Astrocyte (in vitro differentiated cells and primary cell): ENCODE measurements around the gene TOR1AIP2. TPM values are rescaled to one million over a fixed set of nuclear protein-coding genes. Genes with fewer than 3 reads are reported as not detected.

Experiments
- DNase-seq: peaks from one replicate; pipeline ENCODE4 v3.0.0-alpha.2; 2010; ENCODE audit warnings: low read depth
- FAIRE-seq: peaks from 2 replicates; lab custom pipeline; 2011; peaks lifted over from hg19 to GRCh38; lab: Jason Lieb, UNC
- H2AFZ ChIP-seq: 2 replicates; pipeline ENCODE4 v1.6.0; 2012; ENCODE audit warnings: low read depth, low read length, inconsistent platforms
- H3K27ac ChIP-seq: 2 replicates; pipeline ENCODE4 v1.5.1; 2011; ENCODE audit warnings: low read depth, low read length, inconsistent platforms
- H3K27me3 ChIP-seq: 2 replicates; pipeline ENCODE4 v1.6.0; 2011; ENCODE audit warnings: low read length, inconsistent platforms; ENCODE audit not compliant: insufficient read depth
- H3K36me3 ChIP-seq: 2 replicates; pipeline ENCODE4 v1.5.1; 2011; ENCODE audit warnings: low read length, inconsistent platforms; ENCODE audit not compliant: insufficient read depth
- H3K4me1 ChIP-seq: 2 replicates; pipeline ENCODE4 v1.5.1; 2011; ENCODE audit warnings: low read length, inconsistent platforms; ENCODE audit not compliant: insufficient read depth
- H3K4me2 ChIP-seq: 2 replicates; pipeline ENCODE4 v1.6.0; 2012; ENCODE audit warnings: low read length, inconsistent platforms
- H3K4me3 ChIP-seq: 2 replicates; pipeline ENCODE4 v1.5.1; 2011; ENCODE audit warnings: low read depth, mild to moderate bottlenecking, low read length, inconsistent platforms; ENCODE audit not compliant: insufficient read depth
- H3K79me2 ChIP-seq: 2 replicates; pipeline ENCODE4 v1.6.0; 2012; ENCODE audit warnings: mild to moderate bottlenecking, low read length, inconsistent platforms; ENCODE audit not compliant: insufficient read depth
- H3K9ac ChIP-seq: 2 replicates; pipeline ENCODE4 v1.6.0; 2012; ENCODE audit warnings: mild to moderate bottlenecking, low read length, inconsistent platforms
- H3K9me3 ChIP-seq: 2 replicates; pipeline ENCODE4 v1.5.1; 2012; ENCODE audit warnings: low read depth, mild to moderate bottlenecking, low read length, inconsistent platforms; ENCODE audit not compliant: insufficient read depth
- H4K20me1 ChIP-seq: 2 replicates; pipeline ENCODE4 v1.6.0; 2012; ENCODE audit warnings: low read length, inconsistent platforms; ENCODE audit not compliant: insufficient read depth
- H3K27ac Mint-ChIP-seq: one replicate; pipeline ENCODE4 v1.8.0; 2021; ENCODE audit warnings: mild to moderate bottlenecking, mixed read lengths; ENCODE audit not compliant: unreplicated experiment
- H3K27me3 Mint-ChIP-seq: one replicate; pipeline ENCODE4 v1.8.0; 2021; ENCODE audit warnings: low read depth, mixed read lengths; ENCODE audit not compliant: unreplicated experiment
- H3K36me3 Mint-ChIP-seq: one replicate; pipeline ENCODE4 v1.8.0; 2021; ENCODE audit warnings: low read depth, mixed read lengths; ENCODE audit not compliant: unreplicated experiment
- H3K4me1 Mint-ChIP-seq: one replicate; pipeline ENCODE4 v1.8.0; 2021; ENCODE audit warnings: low read depth, mixed read lengths; ENCODE audit not compliant: unreplicated experiment
- H3K4me3 Mint-ChIP-seq: one replicate; pipeline ENCODE4 v1.8.0; 2021; ENCODE audit warnings: mild to moderate bottlenecking, moderate library complexity, mixed read lengths; ENCODE audit not compliant: unreplicated experiment
- H3K9me3 Mint-ChIP-seq: one replicate; pipeline ENCODE4 v1.8.0; 2021; ENCODE audit warnings: mild to moderate bottlenecking, mixed read lengths; ENCODE audit not compliant: unreplicated experiment
- CTCF ChIP-seq: IDR thresholded peaks from 2 replicates; pipeline ENCODE4 v1.5.1; 2011; ENCODE audit warnings: low read depth, mild to moderate bottlenecking, inconsistent platforms, low read length, moderate library complexity; ENCODE audit not compliant: insufficient read depth
- EZH2 ChIP-seq: IDR thresholded peaks from 2 replicates; pipeline ENCODE4 v1.6.1; 2012; ENCODE audit warnings: mild to moderate bottlenecking, low read length, inconsistent platforms; ENCODE audit not compliant: insufficient read depth
- total RNA-seq: library from RNA; stranded (reverse); gene quantifications from 2 replicates; pipeline ENCODE4 v1.2.1, GENCODE V29; 2021

TOR1AIP2 gene
- total RNA-seq, 1 donor from 2014 or later, result 141 TPM

- H3K27me3 ChIP-seq, result no peaks in the 10 kb centered on the region
- no peaks in the 10 kb centered on the region for H3K79me2 ChIP-seq
- Mint-ChIP-seq H3K4me1 (peaks cover 10% of the 10 kb centered on the region), H3K9me3 (no peaks in the 10 kb centered on the region), H3K36me3 (no peaks in the 10 kb centered on the region), H3K27me3 (peaks cover 27% of the 10 kb centered on the region), H3K4me3 (no peak overlapping the region), H3K27ac (no peak overlapping the region)
- H3K4me3 ChIP-seq, result no peak overlapping the region
- H3K9me3 ChIP-seq, result no peaks in the 10 kb centered on the region
- H3K4me2 ChIP-seq, result no peak overlapping the region
- no peaks in the 10 kb centered on the region for H3K4me1 ChIP-seq
- TF ChIP-seq EZH2 (no peak), CTCF (no peak)
- H4K20me1 ChIP-seq, result no peaks in the 10 kb centered on the region
- H3K36me3 ChIP-seq, result no peaks in the 10 kb centered on the region
- no peak overlapping the region for H3K27ac ChIP-seq
- no peak overlapping the region for H2AFZ ChIP-seq
- H3K9ac ChIP-seq, result no peak overlapping the region
- DNase-seq, result no peak
- FAIRE-seq, result no peak
These were observed 50.9 kb downstream of the TOR1AIP2 start for GRCh38 chr1:179826626-179827280.

- Histone ChIP-seq H3K4me3 (no peak overlapping the region), H2AFZ (no peak overlapping the region), H3K79me2 (no peaks in the 10 kb centered on the region), H3K4me2 (no peak overlapping the region), H3K36me3 (no peaks in the 10 kb centered on the region), H4K20me1 (no peaks in the 10 kb centered on the region), H3K9ac (no peak overlapping the region), H3K4me1 (no peaks in the 10 kb centered on the region), H3K9me3 (no peaks in the 10 kb centered on the region), H3K27ac (no peak overlapping the region), H3K27me3 (no peaks in the 10 kb centered on the region)
- Mint-ChIP-seq H3K27me3 (peaks cover 28% of the 10 kb centered on the region), H3K9me3 (no peaks in the 10 kb centered on the region), H3K27ac (peak overlapping the region; percentile 38), H3K4me1 (peaks cover 4% of the 10 kb centered on the region), H3K36me3 (no peaks in the 10 kb centered on the region), H3K4me3 (no peak overlapping the region)
- no peak for DNase-seq
- no peak for FAIRE-seq
- TF ChIP-seq CTCF, result no peak
- TF ChIP-seq EZH2, result no peak
These were observed 51.7 kb downstream of the TOR1AIP2 start for GRCh38 chr1:179825798-179826460.

- FAIRE-seq, result no peak
- peaks cover 2% of the 10 kb centered on the region for H3K9me3 Mint-ChIP-seq
- H4K20me1 ChIP-seq, result no peaks in the 10 kb centered on the region
- peaks cover 4% of the 10 kb centered on the region for H3K4me1 Mint-ChIP-seq
- no peaks in the 10 kb centered on the region for H3K36me3 ChIP-seq
- H3K27ac Mint-ChIP-seq, result no peak overlapping the region
- TF ChIP-seq EZH2 (no peak), CTCF (no peak)
- DNase-seq, result no peak
- H3K79me2 ChIP-seq, result no peaks in the 10 kb centered on the region
- H2AFZ ChIP-seq, result no peak overlapping the region
- no peaks in the 10 kb centered on the region for H3K9me3 ChIP-seq
- no peaks in the 10 kb centered on the region for H3K36me3 Mint-ChIP-seq
- no peak overlapping the region for H3K27ac ChIP-seq
- H3K4me3 ChIP-seq, result no peak overlapping the region
- H3K4me2 ChIP-seq, result no peak overlapping the region
- H3K4me1 ChIP-seq, result no peaks in the 10 kb centered on the region
- no peak overlapping the region for H3K4me3 Mint-ChIP-seq
- no peak overlapping the region for H3K9ac ChIP-seq
- H3K27me3 Mint-ChIP-seq, result peaks cover 29% of the 10 kb centered on the region
- H3K27me3 ChIP-seq, result no peaks in the 10 kb centered on the region
These were observed 52.4 kb downstream of the TOR1AIP2 start for GRCh38 chr1:179825206-179825605.
